Inflammatory macrophage treated with lipopolysaccharide for 4 hours (primary cell): ENCODE measurements around the gene KCNQ1OT1.

Experiments
- DNase-seq: peaks from one replicate; pipeline ENCODE4 v3.0.0-alpha.2; 2020

The KCNQ1OT1 gene

DNA sequence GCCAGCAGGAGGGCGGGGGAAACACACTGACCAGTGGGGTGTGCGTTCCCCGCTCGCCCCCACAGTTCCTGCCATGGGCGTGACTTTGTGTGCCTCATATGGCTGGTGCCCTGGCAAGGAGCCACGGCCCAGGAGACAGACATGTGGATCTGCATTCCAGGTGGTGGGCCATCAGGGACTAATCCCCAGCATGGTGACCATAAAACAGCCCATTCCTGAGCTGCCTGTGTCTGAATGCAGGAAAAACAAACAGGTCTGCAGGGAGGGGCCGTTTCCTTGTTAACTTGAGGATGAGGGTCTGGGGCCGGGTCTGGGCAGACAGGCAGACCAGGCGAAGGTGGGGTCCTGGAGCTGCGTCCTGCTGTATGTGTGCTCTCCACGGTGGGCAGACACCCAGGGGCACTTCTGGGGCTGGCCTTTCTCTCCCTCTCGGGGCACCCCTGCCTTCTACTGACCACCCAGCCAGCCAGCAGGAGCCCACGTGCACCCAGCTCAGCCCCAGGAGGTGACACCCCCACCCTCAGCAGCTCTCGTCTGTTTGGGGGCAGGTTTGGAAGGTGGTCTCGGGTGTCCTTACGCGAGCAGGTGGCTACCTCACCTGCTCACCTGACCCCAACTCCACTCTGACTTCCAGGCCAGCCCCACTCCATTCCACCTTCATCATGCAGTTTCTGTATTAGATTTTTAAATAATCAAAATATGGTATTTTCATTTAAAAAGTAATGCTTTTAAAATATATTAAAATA is 120.3 kb downstream of the KCNQ1OT1 start:
- no peak for DNase-seq

DNA sequence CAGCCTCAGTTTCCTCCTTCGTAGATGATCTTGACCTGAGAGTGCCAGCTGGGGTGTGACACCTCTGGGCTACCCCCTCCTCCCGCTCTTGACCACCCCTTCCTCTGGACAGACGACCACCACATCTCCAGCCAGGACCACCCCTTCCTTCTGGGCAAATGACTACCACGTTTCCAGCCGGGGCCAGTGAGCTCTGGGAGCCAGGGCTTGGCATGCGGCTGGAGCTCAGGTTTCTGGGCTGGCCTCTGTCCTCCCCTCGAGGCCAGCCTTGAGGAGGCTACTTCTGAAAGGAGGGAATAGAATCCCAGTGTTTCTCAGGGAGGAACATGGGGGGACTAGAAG is 120.9 kb downstream of the KCNQ1OT1 start:
- DNase-seq: no peak

DNA sequence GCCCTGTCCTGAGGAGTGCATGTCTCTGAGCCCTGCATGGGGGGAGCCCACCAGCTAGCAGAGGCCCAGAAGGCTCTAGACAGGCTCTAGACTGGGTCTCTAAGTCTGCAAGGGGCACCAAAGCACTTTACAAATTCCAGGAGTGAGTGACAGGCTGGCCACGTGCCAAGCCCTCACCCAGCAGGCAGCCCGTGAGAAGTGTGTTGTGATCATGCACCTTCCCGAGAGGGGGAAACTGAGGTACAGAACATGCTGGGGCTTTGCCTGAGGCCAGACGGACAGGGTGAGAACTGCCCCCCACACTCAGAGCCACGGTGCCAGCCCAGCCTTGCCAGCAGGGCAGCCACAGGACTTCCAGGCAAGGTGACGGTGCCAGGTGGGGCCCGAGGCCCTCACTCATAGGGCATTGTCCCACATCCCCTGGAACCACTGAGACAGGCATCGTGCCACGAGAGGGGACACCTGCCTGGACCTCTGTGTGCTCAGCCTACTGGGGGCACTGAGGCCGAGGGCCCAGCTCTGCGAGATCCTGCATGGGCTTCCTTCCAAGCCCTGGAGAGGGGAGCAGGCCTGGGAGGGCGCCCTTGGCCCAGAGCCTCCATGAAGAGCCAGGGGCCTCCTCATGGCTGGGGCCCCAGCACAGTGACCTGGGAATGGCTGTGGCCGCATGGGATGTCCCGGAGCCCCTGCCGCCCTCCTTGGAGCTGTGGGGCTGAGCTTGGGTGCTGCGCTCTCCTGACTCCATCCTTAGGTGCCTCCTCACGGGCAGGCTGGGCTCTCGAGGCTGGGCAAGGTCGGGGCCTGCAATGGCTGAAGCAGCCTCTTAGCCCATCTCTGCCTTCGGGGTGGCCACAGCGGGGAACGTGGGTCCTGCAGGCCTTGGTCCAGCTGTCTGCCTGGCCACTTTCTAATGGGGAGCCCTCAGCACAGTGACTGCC is 121.5 kb downstream of the KCNQ1OT1 start:
- DNase-seq: no peak

DNA sequence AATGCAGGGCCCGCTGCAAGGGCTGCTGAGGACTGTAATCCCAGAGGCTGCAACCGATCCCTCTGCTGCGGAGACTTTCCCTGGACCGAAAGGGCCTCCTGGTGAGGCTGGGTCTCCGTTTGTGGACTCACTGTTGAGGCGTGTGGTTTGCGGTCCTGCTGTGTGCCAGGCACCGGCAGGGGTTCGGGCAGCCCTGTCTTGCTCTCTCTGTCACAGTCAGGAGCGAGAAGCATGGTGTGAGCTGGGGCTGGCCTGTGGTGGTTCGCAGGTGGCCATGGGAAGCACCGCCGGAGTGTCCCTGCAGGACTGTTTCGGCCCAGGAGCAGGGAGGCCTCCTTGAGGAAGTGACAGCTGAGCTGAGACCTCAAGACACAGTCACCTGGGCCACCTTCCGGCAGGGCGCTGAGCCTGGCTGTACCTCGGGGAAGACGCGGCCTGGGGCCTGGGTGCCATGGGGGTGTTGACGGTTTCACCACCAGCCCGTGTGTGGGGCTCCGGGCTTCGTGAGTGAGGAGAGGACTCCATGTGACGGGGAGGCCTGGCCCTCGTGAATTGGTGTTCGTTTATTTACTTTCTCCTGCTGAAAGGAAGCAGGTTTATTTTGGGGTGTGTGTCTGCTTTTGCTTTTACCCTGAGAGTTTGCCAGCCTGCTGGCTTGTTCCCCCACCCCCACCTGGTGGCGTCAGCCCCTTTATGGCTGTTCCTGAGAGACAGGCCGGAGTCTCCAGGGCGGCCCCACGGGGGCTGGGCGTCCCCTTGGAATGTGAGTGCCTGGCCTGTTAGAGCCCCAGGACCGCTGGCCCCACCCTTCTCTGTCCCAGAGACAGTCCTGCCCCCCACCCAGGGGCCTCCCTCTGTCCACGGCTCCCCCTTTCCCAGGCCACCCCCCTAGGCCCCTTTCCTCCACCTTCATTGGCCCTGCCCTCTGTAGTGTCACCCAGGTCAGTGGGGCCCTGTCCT is 122.5 kb downstream of the KCNQ1OT1 start:
- no peak for DNase-seq

DNA sequence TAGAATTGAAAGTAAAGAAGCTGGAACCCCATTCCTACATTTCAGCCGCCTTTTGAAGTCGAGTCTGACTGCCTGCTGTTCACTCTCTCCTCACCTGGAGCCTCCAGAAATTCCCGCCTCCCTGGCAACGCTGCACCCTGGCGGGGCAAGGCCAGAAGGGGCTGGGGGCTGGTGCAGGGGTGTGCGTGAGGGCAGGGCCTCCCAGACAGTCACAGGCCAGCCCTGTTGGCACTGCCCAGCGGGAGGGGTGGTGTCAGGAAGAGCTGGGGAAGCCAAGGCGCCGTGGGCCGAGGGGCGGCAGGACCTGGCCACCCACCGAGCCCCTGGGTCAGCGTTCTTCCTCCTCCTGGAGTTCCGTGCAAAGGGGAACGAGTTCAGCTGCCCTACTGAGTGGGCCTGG is 123.2 kb downstream of the KCNQ1OT1 start:
- no peak for DNase-seq

DNA sequence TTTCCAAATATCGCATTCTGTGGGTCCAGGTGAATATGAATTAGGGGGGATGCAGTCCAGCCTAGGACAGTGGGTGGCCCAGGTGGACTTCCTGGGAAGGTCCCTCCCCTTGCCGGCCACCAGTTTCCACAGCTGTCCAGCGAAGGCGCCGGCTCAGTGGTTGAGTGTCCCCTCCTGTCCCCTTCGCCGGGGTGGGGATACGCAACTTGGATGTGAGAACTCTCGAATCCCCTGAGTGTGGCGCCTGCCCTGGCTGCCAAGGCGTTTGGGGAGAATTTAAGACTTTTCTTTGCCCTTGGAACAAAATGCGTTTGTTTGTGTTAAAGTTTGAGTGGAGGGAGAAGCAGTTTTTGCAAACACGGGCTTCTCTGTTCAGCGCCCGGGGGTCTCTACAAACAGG is 123.7 kb downstream of the KCNQ1OT1 start:
- DNase-seq: no peak

DNA sequence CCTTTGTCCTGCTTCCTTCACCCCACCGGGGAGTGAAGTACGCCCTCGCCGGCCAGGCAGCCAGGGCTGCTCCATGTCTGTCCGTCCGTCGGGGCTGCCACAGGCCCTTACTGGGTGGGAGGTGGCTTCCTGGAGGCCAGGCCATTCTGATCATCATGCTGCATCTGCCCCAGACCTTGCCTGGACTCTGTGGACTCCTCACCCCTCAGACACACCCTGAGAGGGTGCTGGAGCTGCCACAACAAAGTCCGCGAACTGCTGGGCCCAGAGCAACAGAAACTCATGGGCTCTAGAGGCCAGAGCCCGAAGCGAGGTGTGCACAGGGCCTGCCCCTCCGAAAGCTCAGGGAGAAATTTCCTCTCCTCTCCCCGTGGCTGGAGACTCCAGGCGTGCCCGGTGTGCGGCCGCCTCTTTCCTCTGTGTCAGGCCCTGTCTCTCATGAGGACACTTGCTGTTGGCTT is 124.2 kb downstream of the KCNQ1OT1 start:
- no peak for DNase-seq

DNA sequence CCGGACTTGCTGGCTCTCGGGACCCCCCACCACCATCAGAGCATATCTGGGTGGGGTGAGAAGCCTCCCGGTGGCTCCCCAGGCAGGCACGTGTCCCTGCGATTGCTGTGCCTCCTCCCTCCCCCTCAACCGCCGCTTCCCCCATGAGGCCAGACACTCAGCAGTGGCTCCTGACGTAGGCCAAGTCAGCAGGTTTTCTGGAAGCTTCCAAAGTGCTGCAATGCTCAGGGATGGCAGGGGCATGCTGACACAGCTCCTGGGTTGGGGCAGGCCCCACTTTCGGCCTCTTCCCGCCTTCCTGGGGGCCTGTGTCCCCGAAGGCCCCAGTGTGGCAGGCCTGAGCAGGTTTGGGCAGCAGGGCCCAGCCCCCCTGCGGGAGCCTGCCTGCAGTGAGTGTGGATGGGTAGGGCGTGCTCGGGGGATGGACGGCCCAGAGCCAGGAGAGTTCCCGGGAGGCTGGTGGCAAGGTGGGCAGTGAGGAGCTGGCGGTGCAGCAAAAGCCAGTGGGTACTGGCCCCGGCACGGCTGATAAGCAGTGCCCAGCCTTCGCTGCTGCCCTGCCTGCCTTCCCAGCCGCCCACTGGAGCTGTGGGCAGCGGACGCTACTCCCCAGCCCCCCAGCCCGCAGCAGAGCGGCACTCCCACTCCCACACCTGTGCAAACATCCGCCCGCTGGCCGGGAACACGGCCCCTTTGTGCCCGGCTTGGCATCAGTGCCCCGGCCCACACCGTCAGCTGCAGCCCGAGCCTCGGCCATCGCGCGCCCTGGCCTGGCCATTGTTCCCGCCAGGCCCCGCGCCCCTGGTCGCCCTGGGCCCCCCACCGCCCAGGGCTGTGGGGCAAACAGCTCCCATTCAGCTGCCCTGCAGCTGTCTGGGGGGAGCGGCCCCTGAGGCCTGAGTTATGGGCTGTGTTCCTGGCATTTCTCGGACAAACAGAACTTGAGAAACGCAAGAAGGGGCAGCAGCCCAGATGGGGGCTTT is 125.0 kb downstream of the KCNQ1OT1 start:
- no peak for DNase-seq

DNA sequence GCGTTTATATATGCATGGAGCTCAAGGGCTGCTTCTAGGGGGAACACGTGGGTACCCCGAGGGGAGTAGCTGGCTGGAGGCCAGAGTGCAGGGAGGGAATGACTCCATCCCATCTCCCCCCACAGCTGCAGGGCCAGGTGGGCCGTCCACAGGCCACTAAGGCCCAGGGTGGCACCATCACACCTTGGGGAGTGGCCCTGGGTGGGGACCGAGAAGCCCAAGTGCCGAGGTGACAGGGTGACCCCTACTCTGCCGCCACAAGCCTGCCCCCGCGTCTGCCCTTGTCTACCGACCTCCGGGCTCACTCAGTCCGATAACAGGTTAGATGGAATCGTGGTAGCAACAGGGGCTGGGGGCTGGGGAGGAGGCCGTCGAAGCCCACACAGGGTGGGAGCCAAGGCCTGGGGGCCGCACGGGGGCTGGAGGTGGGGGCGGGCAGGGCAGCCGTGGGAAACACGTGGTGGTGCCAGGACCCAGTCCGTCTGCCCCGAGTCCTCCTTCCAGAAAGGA is 125.7 kb downstream of the KCNQ1OT1 start:
- DNase-seq: no peak

DNA sequence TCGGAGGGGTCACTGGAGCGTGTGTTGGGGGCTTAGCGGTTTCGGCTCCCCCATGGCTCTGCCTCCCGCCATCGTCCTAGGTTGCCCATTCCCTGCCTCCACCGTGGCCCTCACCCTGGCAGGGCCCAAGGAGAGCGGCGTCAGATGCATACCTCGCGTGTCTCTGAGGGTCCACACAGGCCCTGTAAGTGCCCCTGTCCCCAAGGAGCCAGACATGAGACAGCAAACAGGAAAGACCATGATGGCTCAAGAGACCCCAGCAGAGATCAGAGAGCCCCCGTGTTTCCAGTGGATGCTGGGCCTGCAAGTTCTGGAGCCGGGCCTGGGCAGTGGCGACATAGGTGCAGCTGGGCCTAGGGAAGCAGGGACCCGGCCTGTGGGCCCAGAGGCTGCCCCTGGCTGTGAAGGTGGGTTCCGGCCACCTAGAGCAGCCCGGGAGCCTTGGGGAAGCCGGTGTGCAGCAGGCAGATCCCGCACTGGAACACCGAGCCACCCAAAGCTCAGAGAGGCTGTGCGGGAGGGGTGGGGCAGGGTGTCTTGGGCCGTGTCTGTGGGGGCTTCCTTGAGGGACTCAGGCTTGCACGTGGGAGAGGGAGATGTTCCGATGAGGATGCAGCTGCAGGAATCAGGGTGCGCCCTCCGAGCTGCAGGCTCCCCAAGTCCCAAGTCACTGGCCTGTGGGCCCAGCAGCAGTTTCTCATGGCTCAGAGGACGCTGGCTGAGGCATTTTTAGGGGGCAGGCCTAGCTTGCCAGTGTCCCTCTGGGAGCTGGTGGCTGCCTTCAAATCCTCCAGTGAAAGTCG is 126.4 kb downstream of the KCNQ1OT1 start:
- DNase-seq: no peak

DNA sequence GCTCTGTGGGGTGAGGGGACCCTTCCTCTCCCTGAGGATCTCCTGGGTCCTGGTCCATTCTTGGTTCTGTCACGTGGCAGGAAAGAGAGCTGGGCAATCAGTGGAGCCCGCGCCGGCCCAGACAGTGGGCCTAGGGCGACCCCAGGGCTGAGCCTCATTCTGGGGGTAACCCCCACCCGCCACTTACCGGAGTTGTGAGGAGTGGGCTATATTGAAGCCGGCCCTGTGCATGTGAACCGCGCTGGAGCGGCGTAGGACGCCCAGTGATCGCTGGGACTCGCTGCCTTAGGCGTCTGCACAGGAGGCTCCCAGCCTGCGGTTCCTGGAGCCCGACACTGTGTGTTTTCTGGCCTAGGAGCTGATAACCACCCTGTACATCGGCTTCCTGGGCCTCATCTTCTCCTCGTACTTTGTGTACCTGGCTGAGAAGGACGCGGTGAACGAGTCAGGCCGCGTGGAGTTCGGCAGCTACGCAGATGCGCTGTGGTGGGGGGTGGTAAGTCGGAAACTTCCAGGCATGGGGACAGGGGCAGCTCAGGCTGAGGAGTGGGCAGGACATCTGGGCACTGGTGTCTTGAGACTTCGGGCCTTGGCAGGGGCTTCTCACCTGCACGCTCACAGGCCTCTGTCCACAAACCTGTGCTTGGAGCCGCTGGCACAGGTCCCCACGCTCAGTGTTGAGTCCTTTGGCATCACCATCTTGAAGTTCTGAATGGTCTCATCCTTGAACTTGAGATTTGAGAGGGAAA is 127.1 kb downstream of the KCNQ1OT1 start:
- DNase-seq: no peak

DNA sequence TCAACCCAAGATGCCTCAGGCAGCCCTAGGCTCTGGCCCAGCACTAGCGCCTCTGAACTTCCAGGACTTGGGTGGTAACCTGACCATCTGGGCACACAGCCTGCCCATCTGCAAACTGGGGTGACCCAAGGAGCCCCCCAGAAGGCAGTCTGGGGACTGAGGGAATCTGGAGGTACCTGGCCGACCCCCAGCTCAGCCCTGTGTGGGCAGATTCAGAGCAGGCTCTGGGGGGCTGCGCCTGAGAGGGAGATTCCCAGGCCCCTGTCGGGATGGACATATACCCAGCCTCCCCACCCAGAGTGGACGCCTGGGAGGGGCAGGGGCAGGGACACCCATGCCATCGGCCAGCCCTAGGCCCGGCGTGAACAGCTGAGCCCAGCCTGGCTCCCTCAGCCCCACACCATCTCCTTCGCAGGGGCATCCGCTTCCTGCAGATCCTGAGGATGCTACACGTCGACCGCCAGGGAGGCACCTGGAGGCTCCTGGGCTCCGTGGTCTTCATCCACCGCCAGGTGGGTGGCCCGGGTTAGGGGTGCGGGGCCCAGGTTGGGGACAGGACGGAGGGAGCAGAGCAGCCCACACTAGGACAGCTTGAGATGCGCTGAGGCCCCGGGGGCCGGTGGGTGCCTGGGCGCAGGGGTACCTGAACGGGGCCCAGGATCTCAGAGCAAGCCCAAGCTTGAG is 128.1 kb downstream of the KCNQ1OT1 start:
- no peak for DNase-seq

DNA sequence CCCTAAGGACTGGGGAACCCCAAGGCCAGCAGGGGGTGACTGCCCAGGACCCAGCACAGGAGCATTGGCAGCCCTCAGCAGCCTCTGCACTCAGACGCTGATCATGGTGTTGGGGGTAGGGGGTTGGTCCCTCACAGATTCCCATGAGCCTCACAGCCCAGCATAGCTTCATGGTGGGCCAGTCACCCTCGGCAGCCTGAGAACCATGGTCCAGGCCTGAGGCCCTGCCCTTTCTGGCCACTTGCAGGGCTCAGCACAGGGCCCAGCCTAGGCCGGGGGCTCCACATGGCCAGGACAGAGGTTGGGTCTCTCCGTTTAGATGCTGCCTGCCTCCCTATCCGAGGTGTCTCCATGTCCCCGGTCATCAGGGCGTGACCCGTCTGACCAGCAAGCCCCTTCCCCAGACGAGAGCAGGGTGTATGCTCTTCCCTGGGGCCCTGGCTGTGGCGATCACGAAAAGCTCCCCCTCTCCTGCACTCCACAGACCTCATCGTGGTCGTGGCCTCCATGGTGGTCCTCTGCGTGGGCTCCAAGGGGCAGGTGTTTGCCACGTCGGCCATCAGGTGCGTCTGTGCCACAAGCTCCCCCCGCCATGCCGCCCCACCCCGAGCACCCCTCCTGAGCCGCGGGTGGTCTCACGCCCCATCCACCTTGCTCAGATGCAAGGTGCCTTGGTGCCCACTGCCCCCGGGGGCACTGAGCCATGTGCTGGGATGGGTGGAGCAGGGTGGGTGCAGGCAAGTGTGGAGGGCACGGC is 128.8 kb downstream of the KCNQ1OT1 start:
- no peak for DNase-seq

DNA sequence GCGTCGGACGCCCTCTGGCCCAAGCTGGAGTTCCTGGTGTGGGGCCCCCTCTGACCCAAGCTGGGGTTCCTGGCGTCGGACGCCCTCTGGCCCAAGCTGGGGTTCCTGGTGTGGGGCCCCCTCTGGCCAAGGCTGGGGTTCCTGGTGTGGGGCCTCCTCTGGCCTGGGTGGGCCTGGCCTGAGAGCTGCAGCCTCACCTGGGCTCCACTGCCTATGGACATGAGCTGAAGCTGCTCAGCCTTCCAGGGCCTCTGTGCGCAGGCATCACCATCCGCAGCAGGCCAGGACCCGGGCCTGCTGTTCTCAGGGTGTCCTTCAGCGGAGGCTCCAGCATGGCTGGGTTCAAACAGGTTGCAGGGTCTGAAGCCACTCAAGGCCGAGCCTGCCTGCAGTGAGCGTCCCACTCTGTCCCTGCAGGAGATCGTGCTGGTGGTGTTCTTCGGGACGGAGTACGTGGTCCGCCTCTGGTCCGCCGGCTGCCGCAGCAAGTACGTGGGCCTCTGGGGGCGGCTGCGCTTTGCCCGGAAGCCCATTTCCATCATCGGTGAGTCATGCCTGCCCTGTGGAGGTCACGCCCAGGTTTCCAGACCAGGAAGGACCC is 129.5 kb downstream of the KCNQ1OT1 start:
- DNase-seq: no peak

DNA sequence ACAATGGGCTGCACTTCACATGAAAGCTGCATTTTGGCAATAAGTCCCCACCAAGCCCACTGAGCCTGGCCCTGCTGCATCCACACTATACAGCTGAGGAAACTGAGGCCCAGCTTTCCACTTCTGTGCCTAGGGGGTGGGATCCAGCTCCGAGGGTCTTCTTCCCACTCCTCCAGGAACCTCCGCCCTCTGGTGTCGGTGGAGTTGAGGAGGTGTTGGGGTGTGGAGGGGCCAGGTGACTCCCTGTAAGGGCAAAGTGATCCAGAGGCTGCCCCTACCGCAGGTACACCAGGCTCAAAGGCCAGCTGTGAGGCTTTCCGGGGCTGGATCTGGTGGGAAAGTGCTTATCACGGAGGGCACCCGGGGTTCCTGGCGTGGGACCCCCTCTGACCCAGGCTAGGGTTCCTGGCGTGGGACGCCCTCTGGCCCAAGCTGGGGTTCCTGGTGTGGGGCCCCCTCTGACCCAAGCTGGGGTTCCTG is 130.0 kb downstream of the KCNQ1OT1 start:
- no peak for DNase-seq

DNA sequence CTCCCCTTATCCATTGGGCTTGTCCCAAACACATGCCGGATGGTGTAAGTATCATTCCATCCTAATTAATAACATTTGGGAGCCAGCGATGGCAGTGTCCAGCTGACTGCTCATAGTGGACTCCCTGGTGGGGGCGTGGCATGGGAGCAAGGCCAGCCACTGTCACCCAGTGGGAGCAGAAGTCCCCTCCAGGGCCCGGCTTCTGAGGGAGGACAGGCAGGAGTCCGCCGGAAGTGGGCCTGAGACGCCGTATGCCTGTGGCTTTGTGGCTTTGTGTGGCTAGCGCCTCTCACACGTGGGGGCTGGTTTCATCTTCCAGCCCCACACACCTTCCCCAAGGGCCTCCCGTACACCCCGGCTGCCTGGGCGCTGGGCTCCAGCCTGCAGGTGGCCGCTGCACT is 130.5 kb downstream of the KCNQ1OT1 start:
- no peak for DNase-seq

DNA sequence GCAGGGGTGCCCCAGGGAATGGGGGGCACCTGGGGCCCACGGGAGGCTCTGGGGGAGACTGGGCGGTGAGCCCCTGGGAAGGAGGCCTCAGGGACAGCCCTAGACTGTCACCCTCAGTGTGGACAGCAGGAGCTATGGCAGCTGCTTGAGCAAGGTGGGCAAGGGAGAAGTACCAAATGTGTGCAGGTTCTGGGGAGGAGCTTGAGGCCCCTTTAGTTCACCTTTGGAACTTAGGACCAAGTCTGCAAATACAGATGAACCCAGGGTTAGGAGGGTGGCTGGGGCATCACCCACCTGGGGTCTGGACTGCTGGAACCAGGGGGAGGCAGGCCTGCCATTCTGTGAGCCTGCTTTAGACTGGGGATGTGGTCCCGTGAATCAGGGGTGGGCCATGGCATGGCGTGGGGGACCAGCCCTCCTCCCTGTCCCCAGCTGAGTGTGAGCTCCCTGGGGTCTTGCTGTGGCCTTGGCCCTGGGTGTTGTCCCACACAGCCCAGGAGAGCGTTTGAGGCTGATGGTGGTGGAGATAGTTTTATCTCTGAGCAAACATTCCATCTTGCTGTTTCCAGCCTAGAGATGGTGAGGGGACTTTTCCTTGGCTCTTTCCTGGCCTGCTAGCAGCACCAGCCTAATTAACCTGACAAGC is 132.6 kb downstream of the KCNQ1OT1 start:
- no peak for DNase-seq
